Motor neuron (in vitro differentiated cells): ENCODE results near the gene TCFL5. TPM values are rescaled to one million over a fixed set of nuclear protein-coding genes. Genes with fewer than 3 reads are reported as not detected.
A peak's percentile ranks its signal among the peaks of the same experiment; 100 is the strongest.
"Not testable (repeated sequence)": the region's sequence is repeated elsewhere in the genome, so short reads cannot be mapped to it uniquely, and the experiment has no call there.

ENCODE experiments used
- ATAC-seq, 8 experiments: fragments of 200-7000 bp; cut with Tn5 transposase; replicated peaks in 6 of 8; 2 replicates each; pipeline ENCODE4 v1.8.0; 2021; ENCODE audit warnings: mild to moderate bottlenecking in 8 of 8, moderate library complexity in 8 of 8
- H3K27ac ChIP-seq, 2 donors: fragments of 250-450 bp; sonication (Bioruptor Pico); 2 replicates each; pipeline ENCODE4 v1.9.0; 2021; ENCODE audit warnings: antibody characterized with exemption in 2 of 2, mild to moderate bottlenecking in 2 of 2, moderate library complexity in 1 of 2
- H3K4me1 ChIP-seq, 2 donors: fragments of 250-450 bp; sonication (Bioruptor Pico); replicated peaks in 1 of 2; 2 replicates each; pipeline ENCODE4 v1.6.1; 2021; ENCODE audit warnings: antibody characterized with exemption in 2 of 2, mild to moderate bottlenecking in 2 of 2, moderate library complexity in 1 of 2
- H3K4me3 ChIP-seq, 5 donors: fragments of 250-450 bp; sonication (Bioruptor Pico); 2 replicates each; pipeline ENCODE4 v1.9.0; 2021; ENCODE audit warnings: antibody characterized with exemption in 5 of 5, mild to moderate bottlenecking in 5 of 5, moderate library complexity in 4 of 5
- WGBS, 10 experiments: fragments of 450-650 bp; shearing (Covaris generic); methylation state at CpG; one replicate each; pipeline ENCODE4 v1.0.0; 2022; 5-methylcytosine and 5-hydroxymethylcytosine counted together
- in situ Hi-C, 9 experiments: fragments of 400-800 bp; cut with MboI; loops; one replicate each; pipeline ENCODE4 v1.15.0; 2021; ENCODE audit warnings: low sequenced_read_pairs in 9 of 9, low pct_unique_long_range_greater_than_20kb in 2 of 9; ENCODE audit not compliant: unreplicated experiment in 9 of 9
- total RNA-seq, 8 experiments: library from RNA; unstranded; fragments of 300-600 nt; gene quantifications; 2 replicates each; pipeline versions ENCODE4 v1.2.3 to v1.2.4, GENCODE V29; 2022

The TCFL5 gene
- total RNA-seq, 8 experiments from 2014 or later: 7.0 to 14.0 (median 9.9) TPM

DNA sequence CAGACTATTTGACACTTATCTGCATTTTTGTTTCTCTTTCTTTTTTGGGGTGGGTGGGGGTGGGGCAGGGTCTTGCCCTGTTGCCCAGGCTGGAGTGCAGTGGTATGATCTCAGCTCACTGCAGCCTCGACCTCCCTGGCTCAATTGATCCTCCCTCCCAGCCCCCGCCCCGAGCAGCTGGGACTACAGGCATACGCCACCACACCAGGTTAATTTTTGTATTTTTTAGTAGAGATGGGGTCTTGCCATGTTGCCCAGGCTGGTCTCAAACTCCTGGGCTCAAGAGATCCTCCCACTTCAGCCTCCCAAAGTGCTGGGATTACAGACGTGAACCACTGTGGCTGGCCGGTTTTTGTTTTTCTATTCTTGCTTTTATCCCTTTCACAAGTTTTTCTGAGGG lies 8.3 kb downstream of the TCFL5 start:
- WGBS, 10 experiments: 80 to 100% (median 88%) methylated on average over 1 to 3 of the region's 6 CpGs; no CpG with 5 or more reads in 6 of the 10 experiments
- in situ Hi-C loops, H3K4me1 ChIP-seq, H3K27ac ChIP-seq, ATAC-seq, H3K4me3 ChIP-seq: not testable (repeated sequence)

DNA sequence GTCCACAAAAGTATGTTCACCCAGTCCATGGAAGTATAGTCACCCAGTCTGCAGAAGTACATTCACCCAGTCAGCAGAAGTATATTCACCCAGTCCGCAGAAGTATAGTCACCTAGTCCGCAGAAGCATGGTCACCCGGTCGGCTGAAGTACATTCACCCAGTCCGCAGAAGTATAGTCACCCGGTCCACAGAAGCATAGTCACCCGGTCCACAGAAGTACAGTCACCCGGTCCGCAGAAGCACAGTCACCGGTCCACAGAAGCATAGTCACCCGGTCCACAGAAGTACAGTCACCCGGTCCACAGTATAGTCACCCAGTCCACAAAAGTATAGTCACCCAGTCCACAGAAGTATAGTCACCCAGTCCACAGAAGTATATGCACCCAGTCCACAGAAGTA lies 8.8 kb downstream of the TCFL5 start:
- 84 to 100% (median 96%) methylated on average over 4 to 8 of the region's 12 CpGs; no CpG with 5 or more reads in 6 of the 10 experiments for WGBS, 10 experiments
- H3K4me3 ChIP-seq: no peak overlapping the region
- ATAC-seq: no peak
- no peaks in the 10 kb centered on the region for H3K4me1 ChIP-seq
- H3K27ac ChIP-seq: no peak overlapping the region
- in situ Hi-C loops: no loop called here

DNA sequence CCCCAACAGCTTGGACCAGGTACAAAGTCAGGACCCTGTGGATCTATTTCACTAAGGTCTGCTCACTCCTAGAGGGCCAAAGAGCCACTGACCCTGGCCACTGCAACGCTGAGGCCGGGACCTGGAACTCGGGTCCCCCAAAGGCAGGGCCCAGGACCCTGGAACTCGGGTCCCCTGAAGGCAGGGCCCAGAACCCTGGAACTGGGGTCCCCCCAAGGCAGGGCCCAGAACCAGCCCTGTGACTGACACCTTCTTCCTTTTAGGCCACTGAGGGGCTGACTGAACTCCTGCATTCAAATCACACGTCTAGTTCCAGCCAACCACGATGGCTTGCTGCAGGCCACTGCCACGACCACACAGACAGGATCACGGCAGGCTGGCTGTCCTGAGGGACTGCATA lies 9.4 kb downstream of the TCFL5 start:
- peak in 2 of 8 experiments; percentile 4 to 24 for ATAC-seq
- H3K4me3 ChIP-seq: no peak overlapping the region
- in situ Hi-C loops: no loop called here
- H3K27ac ChIP-seq: no peak overlapping the region
- H3K4me1 ChIP-seq: no peaks in the 10 kb centered on the region
- WGBS, 10 experiments: 83 to 100% (median 96%) methylated on average over 1 to 4 of the region's 8 CpGs; no CpG with 5 or more reads in 7 of the 10 experiments

DNA sequence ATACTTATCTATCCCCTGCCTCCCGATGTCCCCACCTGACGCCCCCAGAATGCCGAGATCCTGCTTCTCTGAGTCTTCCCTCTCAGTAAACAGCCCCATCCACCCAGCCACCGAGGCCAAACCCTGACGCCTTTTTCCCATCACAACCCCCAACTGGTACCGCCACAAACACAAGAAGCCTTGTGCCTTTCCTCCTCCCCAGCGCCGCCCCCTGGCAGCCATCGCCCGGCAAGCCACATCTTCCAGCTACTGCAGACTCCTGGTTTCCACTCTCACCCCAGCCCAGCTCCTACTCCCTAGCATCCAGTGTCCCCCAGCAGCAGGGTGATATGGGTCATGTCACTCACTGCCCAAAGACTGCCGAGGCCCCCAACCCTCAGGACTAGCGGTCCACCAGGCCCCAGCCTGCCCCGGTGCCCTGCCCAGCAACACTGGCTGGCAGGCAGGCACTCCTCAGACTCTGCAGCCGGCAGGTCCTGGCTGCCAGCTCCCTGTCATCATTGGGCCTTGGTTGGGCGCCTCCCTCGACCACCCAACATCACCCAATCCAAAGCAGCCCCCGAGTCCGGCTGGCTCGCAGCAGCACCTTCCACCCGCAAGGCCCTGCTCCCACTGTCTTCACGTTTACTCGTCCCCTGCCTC lies 11.2 kb downstream of the TCFL5 start:
- peak in 3 of 8 experiments; percentile 7 to 24 (median 11) for ATAC-seq
- H3K4me3 ChIP-seq: no peak overlapping the region
- peaks cover 10% of the 10 kb centered on the region in 2 donors for H3K4me1 ChIP-seq
- H3K27ac ChIP-seq: no peak overlapping the region
- WGBS, 10 experiments: 73 to 100% (median 87%) methylated on average over 1 to 5 of the region's 22 CpGs; no CpG with 5 or more reads in 3 of the 10 experiments
- in situ Hi-C loops: no loop called here

DNA sequence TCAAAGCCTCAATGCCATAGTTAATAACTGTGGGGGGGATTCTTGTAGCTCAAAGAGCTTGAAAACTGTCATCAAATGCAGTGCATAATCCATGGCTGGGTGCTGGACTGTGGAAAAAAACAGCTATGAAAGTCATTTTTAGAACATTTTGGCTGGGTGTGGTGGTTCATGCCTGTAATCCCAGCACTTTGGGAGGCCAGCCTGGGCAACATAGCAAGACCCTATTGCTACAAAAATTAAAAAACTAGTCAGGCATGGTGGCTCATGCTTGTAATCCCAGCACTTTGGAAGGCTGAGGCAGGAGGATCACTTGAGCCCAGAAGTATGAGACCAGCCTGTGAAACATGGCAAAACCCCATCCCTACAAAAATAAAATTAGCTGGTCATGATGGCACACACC lies 12.2 kb downstream of the TCFL5 start:
- Histone ChIP-seq H3K4me1 (peaks cover 11% of the 10 kb centered on the region in 2 donors), H3K27ac (no peak overlapping the region), H3K4me3 (no peak overlapping the region)
- ATAC-seq: no peak
- in situ Hi-C loops: no loop called here

DNA sequence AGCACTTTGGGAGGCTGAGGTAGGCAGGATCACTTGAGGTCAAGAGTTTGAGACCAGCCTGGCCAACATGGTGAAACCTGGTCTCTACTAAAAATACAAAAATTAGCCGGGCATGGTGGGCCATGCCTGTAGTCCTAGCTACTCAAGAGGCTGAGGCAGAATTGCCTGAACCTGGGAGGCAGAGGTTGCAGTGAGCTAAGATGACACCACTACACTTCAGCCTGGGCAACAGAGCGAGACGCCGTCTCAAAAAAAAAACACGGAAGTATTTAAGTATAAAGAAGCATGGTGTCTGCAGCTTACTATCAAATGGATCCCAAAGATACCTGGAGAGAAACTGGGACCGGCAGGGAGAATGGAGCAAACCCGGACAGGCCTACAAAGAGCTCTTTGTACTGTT lies 12.7 kb downstream of the TCFL5 start:
- H3K4me3 ChIP-seq, ATAC-seq, H3K27ac ChIP-seq, in situ Hi-C loops: not testable (repeated sequence)
- H3K4me1 ChIP-seq: peaks cover 11% of the 10 kb centered on the region in 2 donors
- 87 to 100% (median 100%) methylated on average over 1 to 7 of the region's 7 CpGs; no CpG with 5 or more reads in 3 of the 10 experiments for WGBS, 10 experiments

DNA sequence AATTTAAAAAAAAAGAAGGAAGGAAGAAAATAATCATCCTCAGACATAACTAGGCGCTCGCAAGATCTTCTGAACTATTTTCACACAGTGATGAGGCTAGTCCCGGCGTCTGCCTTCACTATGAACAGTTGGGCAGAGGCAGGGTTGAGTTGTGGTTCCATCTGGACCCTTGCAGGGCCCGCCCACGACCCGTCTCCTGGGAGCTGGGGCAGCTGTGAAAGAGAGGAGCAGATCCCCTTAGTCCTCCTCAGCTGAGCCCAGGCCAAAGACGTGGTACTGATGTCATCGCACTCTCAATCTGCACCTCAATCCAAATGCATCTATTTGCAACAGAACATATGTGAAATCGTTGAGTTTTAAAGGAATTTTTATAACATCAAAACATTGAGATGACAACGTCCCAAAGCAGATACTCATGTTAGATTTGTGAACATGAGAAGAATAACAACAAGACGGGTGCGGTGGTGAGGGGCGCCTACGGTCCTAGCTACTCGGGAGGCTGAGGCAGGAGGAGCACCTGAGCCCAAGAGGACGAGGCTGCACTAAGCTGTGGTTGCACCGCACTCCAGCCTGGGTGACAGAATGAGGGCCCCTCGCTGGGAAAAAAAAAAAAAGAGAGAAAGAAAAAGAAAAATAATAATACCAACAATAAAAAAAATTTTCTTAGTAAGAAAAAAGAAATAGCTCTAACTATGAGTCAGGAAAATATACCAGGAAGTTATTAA lies 15.3 kb downstream of the TCFL5 start:
- WGBS, 10 experiments: 45 to 100% (median 91%) methylated on average over 2 to 14 of the region's 19 CpGs; no CpG with 5 or more reads in 1 of the 10 experiments
- H3K27ac ChIP-seq: no peak overlapping the region
- in situ Hi-C loops: no loop called here
- ATAC-seq: peak in 6 of 8 experiments; percentile 42 to 75 (median 63)
- peaks cover 11% of the 10 kb centered on the region in 2 donors for H3K4me1 ChIP-seq
- H3K4me3 ChIP-seq: no peak overlapping the region

DNA sequence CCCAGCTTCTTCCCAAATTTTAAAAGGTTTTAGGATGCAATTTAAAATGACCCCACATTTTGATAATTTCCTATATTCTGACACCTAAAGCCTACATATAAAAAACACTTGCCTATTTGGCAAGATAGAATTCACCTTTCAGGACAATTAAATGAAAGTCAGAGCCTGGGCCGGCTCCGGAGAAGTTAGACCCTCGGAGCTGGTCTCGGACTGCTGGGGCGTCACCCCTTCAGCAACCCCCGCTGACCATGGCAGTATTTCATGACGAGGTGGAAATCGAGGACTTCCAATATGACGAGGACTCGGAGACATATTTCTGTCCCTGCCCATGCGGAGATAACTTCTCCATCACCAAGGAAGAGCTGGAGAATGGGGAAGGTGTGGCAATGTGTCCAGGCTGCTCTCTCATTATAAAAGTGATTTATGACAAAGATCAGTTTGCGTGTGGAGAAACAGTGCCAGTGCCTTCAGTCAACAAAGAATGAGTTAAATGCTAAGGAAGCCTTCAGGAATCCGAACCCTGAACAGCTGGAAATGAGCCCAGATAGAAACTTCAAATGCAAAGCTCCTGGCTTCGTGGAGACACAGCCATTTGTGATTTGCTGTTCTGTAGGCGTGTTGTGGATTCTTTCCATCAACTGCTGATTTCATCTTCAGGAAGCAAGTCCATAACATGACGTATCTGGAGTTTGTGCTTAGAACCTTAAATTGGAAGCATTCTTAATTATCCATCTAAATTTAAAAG lies 16.0 kb downstream of the TCFL5 start:
- no peak overlapping the region for H3K27ac ChIP-seq
- peaks cover 11% of the 10 kb centered on the region in 2 donors for H3K4me1 ChIP-seq
- ATAC-seq: peak in 4 of 8 experiments; percentile 23 to 80 (median 40)
- WGBS, 10 experiments: 59 to 100% (median 85%) methylated on average over 3 to 10 of the region's 16 CpGs; no CpG with 5 or more reads in 1 of the 10 experiments
- in situ Hi-C loops: no loop called here
- H3K4me3 ChIP-seq: no peak overlapping the region

DNA sequence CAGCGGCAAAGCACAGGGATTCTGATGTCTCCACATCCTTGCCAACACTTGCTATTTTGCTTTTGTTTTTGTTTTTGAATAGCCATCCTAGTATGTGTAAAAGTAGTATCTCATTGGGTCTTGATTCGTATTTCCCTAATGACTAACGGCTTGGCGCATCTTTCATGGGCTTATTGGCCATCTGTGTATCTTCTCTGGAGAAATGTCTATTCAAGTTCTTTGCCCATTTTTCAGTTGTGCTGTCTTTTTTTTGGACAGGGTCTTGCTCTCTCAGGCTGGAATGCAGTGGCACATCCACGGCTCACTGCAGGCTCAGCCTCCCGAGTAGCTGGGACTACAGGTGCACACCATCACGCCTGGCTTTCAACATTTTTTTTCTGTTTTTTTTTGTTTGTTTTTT lies 17.4 kb downstream of the TCFL5 start:
- no peak overlapping the region for H3K4me3 ChIP-seq
- in situ Hi-C loops: no loop called here
- H3K27ac ChIP-seq: no peak overlapping the region
- H3K4me1 ChIP-seq: peaks cover 11% of the 10 kb centered on the region in 2 donors
- 75 to 100% (median 96%) methylated on average over 1 to 7 of the region's 7 CpGs for WGBS, 10 experiments
- no peak for ATAC-seq

DNA sequence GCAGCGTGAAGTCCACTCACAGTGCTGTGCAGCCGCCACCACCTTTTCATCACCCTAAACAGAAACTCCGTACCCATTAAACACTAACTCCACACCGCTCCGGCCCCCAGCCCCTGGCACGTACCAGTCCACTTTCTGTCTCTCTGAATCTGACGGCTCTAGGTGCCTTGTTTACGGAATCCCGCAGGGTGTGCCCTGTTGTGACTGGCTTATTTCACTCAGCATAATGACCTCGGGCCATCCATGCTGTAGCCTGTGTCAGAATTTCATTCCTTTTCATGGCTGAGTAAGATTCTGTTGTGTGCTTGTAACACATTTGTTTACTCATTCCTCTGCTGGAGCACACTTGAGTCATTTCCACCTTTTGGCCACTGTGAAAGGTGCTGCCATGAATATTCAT lies 18.0 kb downstream of the TCFL5 start:
- in situ Hi-C loops: no loop called here
- Histone ChIP-seq H3K4me1 (peaks cover 11% of the 10 kb centered on the region in 2 donors), H3K27ac (no peak overlapping the region), H3K4me3 (no peak overlapping the region)
- 60 to 100% (median 89%) methylated on average over 1 to 5 of the region's 10 CpGs; no CpG with 5 or more reads in 1 of the 10 experiments for WGBS, 10 experiments
- peak in 3 of 8 experiments; percentile 58 to 94 (median 59) for ATAC-seq

DNA sequence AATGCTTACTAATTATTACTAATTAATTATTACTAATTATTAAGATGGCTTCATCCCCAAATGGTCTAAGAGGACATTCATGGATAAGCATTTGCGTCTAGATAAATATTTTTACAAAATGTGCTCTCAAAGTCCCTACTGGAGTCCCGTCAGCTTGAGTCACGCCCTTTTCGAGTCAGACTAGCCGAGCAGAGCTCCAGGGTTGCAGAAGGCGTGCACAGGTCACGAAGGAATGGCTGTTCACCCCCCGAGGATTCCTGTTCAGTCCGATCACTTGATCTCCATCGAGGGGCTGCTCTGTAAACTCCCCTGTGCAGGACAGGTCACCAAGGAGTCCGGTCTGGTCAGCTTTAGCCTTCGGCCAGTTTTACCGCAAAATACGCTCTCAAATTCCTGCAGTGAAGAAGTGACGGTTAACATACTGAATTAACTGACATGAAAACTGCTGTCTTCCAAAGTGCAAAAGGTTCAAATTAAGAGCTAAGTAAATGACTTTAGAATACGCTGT lies 19.9 kb downstream of the TCFL5 start:
- in situ Hi-C loops: no loop called here
- no peak overlapping the region for H3K4me3 ChIP-seq
- H3K27ac ChIP-seq: no peak overlapping the region
- no peak for ATAC-seq
- WGBS, 10 experiments: 71 to 100% (median 89%) methylated on average over 1 to 15 of the region's 16 CpGs
- peaks cover 11% of the 10 kb centered on the region in 2 donors for H3K4me1 ChIP-seq

DNA sequence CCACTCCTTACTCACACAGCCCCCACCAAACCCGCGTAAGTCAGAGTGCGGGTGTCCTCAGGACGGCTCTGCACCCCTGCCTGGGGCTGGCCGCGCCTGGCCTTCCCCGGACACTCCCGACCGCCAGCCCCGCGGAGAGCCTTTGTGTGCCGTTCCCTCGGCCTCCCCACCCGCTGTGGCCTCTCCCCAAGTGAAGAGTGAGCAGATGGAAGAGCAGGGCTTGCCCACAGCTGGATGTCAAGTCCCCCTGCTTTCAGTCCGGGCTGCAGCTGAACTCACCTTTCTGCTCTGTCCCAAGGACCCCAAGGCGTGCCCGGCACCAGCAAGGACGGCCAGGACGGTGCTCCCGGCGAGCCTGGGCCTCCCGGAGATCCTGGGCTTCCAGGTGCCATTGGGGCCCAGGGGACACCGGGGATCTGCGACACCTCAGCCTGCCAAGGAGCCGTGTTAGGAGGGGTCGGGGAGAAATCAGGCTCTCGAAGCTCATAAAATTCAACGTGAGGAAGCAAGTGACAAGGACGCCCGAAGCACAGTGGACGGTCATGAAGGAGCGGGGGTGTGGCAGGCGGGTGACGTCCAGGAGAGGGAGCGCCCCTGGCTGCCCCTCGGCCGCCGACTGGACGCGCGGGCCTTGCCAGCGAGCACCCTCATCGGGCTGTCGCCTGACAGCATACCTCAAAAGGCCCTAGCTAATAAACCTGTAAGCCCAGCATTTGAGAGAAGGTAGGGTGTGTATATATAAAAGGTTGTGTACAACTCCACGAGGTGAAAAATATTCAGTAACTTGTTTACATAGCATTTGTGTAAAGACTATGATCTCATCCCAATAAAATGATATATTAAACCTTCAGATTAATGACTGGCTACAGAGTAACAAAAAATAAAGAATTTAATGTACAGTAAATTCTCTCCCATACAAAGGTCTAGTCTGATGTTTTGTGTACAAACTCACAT lies 21.1 kb downstream of the TCFL5 start:
- ATAC-seq: peak in 5 of 8 experiments; percentile 37 to 59 (median 40)
- WGBS, 10 experiments: 20 to 97% (median 81%) methylated on average over 1 to 11 of the region's 45 CpGs; no CpG with 5 or more reads in 3 of the 10 experiments
- peaks cover 1 to 2% of the 10 kb centered on the region in 2 donors for H3K4me1 ChIP-seq
- no peak overlapping the region for H3K27ac ChIP-seq
- in situ Hi-C loops: no loop called here
- H3K4me3 ChIP-seq: no peak overlapping the region
